SU-DHL-6 (cell line): ENCODE results near the gene NACC2.

Experiments used
- H2AFZ ChIP-seq: fragments of 200-600 bp; sonication (generic); 2 replicates; pipeline ENCODE4 v1.6.1; 2014; ENCODE audit warnings: low read depth, mild to moderate bottlenecking, moderate library complexity, mixed read lengths, antibody characterized with exemption, low read length; ENCODE audit not compliant: severe bottlenecking
- H3F3A ChIP-seq: fragments of 200-600 bp; shearing (Covaris generic); 2 replicates; pipeline ENCODE4 v1.6.0; 2016; ENCODE audit warnings: antibody characterized with exemption, mild to moderate bottlenecking; ENCODE audit not compliant: insufficient read depth
- H3K27ac ChIP-seq: fragments of 200-600 bp; sonication (generic); 2 replicates; pipeline ENCODE4 v1.5.1; 2016; ENCODE audit warnings: low read depth, mild to moderate bottlenecking, low read length, moderate library complexity, mixed read lengths
- H3K27me3 ChIP-seq: fragments of 200-600 bp; sonication (generic), shearing (Covaris generic); 2 replicates; pipeline ENCODE4 v1.6.0; 2014; ENCODE audit warnings: mild to moderate bottlenecking, low read length
- H3K36me3 ChIP-seq: fragments of 200-600 bp; sonication (generic); 2 replicates; pipeline ENCODE4 v1.6.1; 2014; ENCODE audit warnings: mild to moderate bottlenecking, low read length, mixed read lengths
- H3K4me2 ChIP-seq: fragments of 300-600, 200-600 bp; shearing (Covaris generic), sonication (generic); 2 replicates; pipeline ENCODE4 v1.6.0; 2014; ENCODE audit warnings: low read length, low read depth, mild to moderate bottlenecking; ENCODE audit not compliant: poor library complexity, severe bottlenecking
- H3K4me3 ChIP-seq: fragments of 200-600 bp; sonication (generic); 2 replicates; pipeline ENCODE4 v1.5.1; 2014; ENCODE audit warnings: antibody characterized with exemption, low read length, mild to moderate bottlenecking, mixed read lengths; ENCODE audit not compliant: insufficient read depth, poor library complexity, severe bottlenecking
- H3K79me2 ChIP-seq: fragments of 200-600 bp; sonication (generic); 2 replicates; pipeline ENCODE4 v1.6.1; 2014; ENCODE audit warnings: mild to moderate bottlenecking, low read length, moderate library complexity; ENCODE audit not compliant: insufficient read depth
- H3K9ac ChIP-seq: fragments of 200-600 bp; sonication (generic); 2 replicates; pipeline ENCODE4 v1.7.0; 2014; ENCODE audit warnings: mild to moderate bottlenecking, low read length
- H3K9me2 ChIP-seq: fragments of 200-600 bp; sonication (generic); replicated peaks from 2 replicates; pipeline ENCODE4 v1.6.1; 2014; ENCODE audit warnings: low read length; ENCODE audit not compliant: insufficient read depth
- H3K9me3 ChIP-seq: fragments of 200-600 bp; sonication (generic); 2 replicates; pipeline ENCODE4 v1.6.1; 2014; ENCODE audit warnings: low read length, mixed read lengths; ENCODE audit not compliant: insufficient read depth
- H4K20me1 ChIP-seq: fragments of 200-600 bp; sonication (generic); 2 replicates; pipeline ENCODE4 v1.6.1; 2014; ENCODE audit warnings: low read depth, mild to moderate bottlenecking, antibody characterized with exemption, low read length, moderate library complexity, mixed read lengths
- EZH2phosphoT487 ChIP-seq: fragments of 200-600 bp; sonication (generic), shearing (Covaris generic); conservative IDR thresholded peaks from 2 replicates; pipeline ENCODE4 v1.6.1; 2018; ENCODE audit warnings: mild to moderate bottlenecking, antibody characterized with exemption, low read length, moderate library complexity, mixed read lengths
- TF ChIP-seq, protein P1 (sequence below): fragments of 200-600 bp; sonication (generic); IDR thresholded peaks from one replicate; pipeline ENCODE4 v1.5.1; 2017; ENCODE audit warnings: antibody characterized with exemption, mild to moderate bottlenecking, low read length, moderate library complexity; ENCODE audit not compliant: insufficient read depth, poor library complexity, severe bottlenecking

Gene NACC2

DNA sequence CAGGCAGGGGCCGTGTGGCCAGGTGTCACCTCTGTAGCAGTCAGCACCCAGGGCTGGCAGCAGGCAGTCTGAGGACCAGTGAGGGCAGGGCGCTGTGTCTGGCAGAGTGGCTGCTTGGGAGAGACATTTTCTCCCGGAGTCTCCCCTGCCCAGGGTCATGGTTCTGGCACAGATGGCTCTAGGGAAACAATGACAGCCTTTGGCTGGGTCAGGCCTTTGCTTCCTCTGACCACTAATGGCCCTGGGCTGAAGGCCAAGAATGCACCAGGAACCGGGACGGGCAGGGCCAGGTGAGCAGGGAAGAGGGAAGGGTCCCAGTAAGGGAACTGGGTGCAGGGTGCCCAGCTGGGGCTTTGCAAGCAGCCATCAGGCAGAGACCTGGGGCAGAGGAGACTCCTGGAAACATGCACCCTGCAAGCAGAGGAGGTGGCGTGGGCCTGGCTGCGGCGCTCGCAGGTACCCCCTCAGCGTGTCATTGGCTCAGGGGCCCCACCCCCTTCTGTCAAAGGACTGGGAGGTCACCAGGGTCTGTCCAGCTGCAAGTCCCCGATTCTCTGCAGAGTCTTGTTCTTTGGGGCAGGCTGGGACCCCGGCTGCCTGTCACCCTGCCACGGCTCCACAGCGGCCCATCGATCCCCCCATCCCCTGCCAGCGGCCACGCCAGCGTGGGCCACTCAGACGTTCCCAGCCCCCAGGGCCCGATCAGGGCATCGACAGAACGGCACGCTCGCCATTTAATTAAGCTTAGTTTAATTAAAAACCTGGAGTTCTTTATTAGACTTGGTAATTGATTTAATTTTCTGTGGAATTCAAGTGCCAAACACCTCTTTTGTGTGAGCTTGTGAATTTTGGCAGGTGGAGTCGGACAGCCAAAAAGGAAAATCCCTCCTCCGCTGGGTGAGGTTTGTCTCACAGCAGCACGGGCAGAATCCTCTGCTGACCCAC, 42.5 kb upstream of the NACC2 start:
- Histone ChIP-seq H3K9ac (no peak overlapping the region), H3K79me2 (no peaks in the 10 kb centered on the region), H3K9me2 (no peaks in the 10 kb centered on the region), H3K27ac (no peak overlapping the region), H3K4me2 (no peak overlapping the region), H3K9me3 (no peaks in the 10 kb centered on the region), H3K4me3 (no peak overlapping the region), H3F3A (no peaks in the 10 kb centered on the region), H3K36me3 (no peaks in the 10 kb centered on the region), H3K27me3 (no peaks in the 10 kb centered on the region), H2AFZ (no peak overlapping the region), H4K20me1 (no peaks in the 10 kb centered on the region)
- TF ChIP-seq EZH2phosphoT487: no peak
- TF ChIP-seq, protein P1, sequence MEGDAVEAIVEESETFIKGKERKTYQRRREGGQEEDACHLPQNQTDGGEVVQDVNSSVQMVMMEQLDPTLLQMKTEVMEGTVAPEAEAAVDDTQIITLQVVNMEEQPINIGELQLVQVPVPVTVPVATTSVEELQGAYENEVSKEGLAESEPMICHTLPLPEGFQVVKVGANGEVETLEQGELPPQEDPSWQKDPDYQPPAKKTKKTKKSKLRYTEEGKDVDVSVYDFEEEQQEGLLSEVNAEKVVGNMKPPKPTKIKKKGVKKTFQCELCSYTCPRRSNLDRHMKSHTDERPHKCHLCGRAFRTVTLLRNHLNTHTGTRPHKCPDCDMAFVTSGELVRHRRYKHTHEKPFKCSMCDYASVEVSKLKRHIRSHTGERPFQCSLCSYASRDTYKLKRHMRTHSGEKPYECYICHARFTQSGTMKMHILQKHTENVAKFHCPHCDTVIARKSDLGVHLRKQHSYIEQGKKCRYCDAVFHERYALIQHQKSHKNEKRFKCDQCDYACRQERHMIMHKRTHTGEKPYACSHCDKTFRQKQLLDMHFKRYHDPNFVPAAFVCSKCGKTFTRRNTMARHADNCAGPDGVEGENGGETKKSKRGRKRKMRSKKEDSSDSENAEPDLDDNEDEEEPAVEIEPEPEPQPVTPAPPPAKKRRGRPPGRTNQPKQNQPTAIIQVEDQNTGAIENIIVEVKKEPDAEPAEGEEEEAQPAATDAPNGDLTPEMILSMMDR: no peak

DNA sequence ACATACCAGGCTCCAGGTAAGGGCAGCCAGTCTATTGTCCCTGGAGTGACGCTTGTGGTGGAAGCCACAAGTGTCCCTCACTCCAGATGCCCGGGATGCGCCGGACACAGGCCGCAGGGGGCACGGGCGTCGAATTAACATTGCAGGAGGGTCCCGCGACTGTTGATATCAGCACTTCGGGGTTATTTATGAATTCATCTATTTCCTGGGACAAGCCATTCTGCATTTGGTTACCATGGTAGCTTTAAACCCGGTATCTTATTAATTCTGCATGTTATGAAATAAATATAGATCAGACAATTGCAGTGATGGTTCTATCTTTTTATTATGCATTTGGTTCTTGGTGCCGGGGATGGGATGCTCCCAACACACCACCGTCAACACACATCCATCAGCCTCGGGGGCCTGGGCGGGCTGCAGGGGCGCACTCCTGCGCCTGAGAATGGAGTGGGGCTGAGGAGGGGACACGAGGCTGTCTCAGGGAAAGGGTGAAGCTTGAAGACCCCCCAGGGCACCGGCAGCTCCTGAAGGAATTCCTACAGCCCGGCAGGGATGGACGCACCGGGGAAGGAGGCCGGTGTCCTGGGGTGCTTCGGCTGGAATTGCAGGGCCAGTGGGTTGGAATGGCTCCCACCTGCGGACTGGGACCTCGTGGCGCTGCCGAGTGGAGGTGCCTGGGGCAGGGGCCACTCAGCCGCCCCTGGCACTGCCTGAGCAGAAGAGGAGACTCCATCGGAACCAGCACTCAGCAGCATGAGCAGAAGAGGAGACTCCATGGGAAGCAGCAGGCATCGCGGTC, 41.2 kb upstream of the NACC2 start:
- no peaks in the 10 kb centered on the region for H3K79me2 ChIP-seq
- no peaks in the 10 kb centered on the region for H3K27me3 ChIP-seq
- no peaks in the 10 kb centered on the region for H4K20me1 ChIP-seq
- TF ChIP-seq, protein P1: no peak
- TF ChIP-seq EZH2phosphoT487: no peak
- H3K36me3 ChIP-seq: no peaks in the 10 kb centered on the region
- H3F3A ChIP-seq: no peaks in the 10 kb centered on the region
- H3K4me3 ChIP-seq: no peak overlapping the region
- no peak overlapping the region for H3K27ac ChIP-seq
- H3K4me2 ChIP-seq: no peak overlapping the region
- H2AFZ ChIP-seq: no peak overlapping the region
- H3K9ac ChIP-seq: no peak overlapping the region
- H3K9me2 ChIP-seq: no peaks in the 10 kb centered on the region
- no peaks in the 10 kb centered on the region for H3K9me3 ChIP-seq

DNA sequence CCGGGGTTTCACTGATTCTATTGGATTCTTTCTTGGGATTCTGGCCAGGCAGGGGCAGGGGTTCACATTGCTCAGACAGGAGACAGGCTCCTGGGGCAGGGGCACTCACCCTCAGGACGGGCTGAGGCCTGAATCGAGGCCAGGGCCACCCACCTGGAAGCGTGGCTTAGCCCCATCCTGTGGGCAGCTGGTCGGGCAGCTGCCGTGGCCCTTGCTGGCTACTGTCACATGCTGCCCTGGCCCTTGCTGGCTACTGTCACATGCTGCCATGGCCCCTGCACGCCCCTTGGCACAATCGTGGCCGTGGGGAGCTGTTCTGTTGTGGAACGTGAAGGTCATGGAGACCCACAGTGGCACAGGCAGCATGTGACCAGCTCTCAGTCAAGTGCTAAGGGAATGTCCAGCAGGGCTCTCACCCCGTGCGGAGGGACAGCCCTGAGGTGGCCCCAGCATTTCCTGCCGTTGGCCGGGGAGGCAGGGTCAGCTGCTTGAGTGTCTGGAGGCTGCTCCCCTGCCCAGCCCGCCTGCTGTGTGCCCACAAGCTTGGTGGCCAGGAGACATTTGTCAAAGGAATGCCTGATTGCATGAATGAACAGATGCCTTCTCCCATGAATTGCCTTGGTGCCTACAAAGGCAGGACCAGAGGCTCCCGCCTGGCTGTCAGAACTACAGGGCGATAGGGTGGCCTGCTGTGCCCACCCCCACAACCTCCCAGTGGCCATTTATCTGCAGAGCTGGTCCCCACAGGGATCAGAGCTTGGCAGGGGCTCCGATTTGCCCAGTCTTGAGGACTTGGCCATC, 40.4 kb upstream of the NACC2 start:
- Histone ChIP-seq H3K27ac (no peak overlapping the region), H3K79me2 (no peaks in the 10 kb centered on the region), H3F3A (no peaks in the 10 kb centered on the region), H3K36me3 (no peaks in the 10 kb centered on the region), H3K4me3 (no peak overlapping the region), H4K20me1 (no peaks in the 10 kb centered on the region), H2AFZ (no peak overlapping the region), H3K4me2 (no peak overlapping the region), H3K27me3 (no peaks in the 10 kb centered on the region), H3K9me2 (no peaks in the 10 kb centered on the region), H3K9ac (no peak overlapping the region), H3K9me3 (no peaks in the 10 kb centered on the region)
- TF ChIP-seq, protein P1: no peak
- no peak for TF ChIP-seq EZH2phosphoT487
